HG03378 (cell line): ENCODE measurements around the gene DPEP3.
"Not testable (repeated sequence)": the region's sequence is repeated elsewhere in the genome, so short reads cannot be mapped to it uniquely, and the experiment has no call there.

Source experiments
- ATAC-seq: cut with Tn5 transposase; IDR thresholded peaks from one replicate; pipeline ENCODE4 v1.9.1; 2021; ENCODE audit warnings: mild to moderate bottlenecking, moderate library complexity; ENCODE audit not compliant: unreplicated experiment

DPEP3 gene, protein sequence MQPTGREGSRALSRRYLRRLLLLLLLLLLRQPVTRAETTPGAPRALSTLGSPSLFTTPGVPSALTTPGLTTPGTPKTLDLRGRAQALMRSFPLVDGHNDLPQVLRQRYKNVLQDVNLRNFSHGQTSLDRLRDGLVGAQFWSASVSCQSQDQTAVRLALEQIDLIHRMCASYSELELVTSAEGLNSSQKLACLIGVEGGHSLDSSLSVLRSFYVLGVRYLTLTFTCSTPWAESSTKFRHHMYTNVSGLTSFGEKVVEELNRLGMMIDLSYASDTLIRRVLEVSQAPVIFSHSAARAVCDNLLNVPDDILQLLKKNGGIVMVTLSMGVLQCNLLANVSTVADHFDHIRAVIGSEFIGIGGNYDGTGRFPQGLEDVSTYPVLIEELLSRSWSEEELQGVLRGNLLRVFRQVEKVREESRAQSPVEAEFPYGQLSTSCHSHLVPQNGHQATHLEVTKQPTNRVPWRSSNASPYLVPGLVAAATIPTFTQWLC

DNA sequence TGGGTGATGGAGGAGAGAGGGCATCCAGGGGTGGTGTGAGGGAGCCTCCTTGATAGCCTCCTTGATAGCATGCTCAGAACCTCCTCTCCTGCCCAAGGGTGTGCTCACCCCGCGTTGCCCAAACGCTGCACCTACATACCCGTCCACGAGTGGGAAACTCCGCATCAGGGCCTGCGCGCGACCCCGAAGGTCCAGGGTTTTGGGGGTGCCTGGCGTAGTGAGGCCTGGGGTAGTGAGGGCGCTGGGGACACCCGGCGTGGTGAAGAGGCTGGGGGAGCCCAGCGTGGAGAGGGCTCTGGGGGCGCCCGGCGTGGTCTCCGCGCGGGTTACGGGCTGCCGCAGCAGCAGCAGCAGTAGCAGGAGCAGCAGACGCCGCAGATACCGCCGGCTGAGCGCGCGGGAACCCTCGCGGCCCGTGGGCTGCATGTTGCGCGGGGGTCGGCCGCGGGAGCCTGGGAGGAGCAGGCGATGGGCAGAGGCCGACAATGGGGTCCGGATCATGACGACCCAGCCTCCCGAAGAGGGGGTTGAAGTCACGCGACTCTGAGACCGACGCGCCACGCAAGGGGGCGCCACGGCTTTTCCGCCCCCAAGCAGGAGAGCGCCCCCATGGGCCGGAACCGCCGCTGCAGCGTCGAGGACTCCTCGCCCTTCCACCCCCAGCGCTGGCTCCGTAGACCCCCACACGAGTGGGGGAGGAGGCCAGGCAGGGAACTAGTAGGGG, at the start of gene DPEP3:
Gene DPEP3 (minus strand): TSS at position 545 of the 724 bp plus-strand sequence. CDS start 119 bp downstream, at position 426.
- no peak for ATAC-seq

DNA sequence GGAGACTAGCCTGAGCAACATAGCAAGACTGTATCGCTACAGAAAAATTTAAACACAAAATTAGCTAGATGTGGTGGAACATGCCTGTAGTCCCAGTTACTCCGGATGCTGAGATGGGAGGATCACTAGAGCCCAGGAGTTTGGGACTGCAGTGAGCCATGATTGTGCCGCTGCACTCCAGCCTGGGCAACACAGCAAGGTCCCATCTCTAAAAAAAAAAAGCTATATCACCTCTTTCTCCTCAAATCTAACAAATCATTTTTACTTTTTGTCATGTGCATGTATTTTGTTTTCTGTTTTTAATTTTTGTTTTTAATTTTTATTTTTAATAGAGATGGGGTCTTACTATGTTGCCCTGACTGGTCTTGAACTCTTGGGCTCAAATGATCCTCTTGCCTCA, 48.7 kb upstream of the DPEP3 start:
- ATAC-seq, result no peak

DNA sequence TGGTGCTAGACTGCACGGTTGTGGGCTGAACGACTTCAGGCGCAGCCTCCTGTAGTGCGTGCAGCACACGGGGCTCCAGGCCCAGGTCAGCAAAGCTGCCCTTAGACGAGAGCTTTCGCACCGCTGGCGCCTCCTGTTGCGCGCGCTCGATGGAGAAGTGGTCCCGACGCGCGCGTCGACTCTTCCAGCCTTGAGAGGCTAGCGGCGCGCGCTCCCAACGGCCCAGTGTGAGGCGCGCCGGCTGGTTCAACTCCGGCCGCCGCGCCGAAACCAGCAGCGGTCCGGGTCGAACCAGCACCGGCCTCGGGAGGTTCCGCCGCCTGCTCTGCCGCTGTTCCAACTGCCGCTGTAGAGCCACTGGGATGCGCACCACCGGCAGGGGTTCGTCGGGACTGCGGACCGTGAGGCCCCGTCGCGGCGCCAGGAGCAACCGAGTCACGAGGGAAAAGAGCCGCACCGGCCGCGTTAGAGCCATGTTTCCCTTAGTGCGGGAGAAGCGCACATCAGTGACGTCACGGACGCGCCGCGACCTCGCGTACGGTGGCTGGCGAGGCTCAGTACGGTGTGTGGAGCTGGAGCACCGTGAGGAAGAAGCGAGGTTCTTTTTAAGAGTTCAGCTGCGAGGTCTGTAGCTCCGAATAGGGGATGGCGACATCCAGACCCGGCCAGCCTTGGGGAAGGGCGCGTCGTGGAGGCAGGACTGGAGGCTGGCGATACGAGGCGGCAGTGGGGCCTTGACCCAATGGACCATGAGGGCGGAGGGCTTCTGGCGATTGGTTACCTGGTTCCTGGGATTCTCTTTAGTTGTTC, 42.6 kb upstream of the DPEP3 start, which contains the start of the genes DDX28 and DUS2:
Gene DDX28 (minus strand): TSS at position 505 of the 810 bp plus-strand sequence. CDS start 30 bp downstream, at position 475.
Gene DUS2 (plus strand): TSS at position 557 of the 810 bp plus-strand sequence. CDS start 14,740 bp downstream, outside the sequence.
- peak; percentile 68 for ATAC-seq

DNA sequence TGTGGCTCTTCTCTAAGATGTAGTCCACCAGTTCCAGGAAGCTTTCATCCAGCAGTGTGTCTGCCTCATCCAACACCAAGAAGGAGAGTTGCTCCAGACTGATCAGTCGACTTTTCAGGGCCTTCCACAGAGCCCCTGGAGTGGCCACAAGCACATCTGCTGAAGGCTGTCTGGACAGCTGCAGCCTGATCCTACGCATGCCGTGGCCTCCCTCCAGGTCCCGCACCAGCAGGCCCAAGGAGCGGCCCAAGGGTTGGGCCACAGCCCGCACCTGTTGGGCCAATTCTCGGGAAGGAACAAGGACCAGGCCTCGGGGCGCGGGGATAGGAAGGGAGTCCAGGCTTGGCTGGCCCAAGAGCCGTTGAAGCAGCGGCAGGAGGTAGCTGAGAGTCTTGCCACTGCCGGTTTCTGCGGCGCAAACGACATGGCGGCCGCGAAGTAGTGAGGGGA, 42.0 kb upstream of the DPEP3 start:
- ATAC-seq, result no peak

DNA sequence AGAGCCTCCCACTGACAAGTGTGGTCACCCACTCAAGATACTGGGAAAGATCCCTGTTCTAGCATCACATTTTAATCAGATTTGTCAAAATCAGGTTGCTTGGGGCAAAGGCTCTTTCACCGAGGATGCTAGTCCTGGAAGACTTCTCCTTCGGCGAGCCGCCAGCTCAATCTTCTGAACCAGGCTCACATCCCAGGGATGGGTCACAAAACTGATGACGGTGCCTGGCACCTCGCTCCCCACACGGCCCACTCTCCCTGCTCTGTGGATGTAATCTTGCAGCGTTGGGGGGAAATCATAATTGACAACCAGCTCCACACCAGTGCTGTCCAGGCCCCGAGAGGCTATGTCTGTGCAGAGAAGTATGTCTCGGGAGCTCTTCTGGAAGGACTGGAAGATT, 41.2 kb upstream of the DPEP3 start:
- no peak for ATAC-seq

DNA sequence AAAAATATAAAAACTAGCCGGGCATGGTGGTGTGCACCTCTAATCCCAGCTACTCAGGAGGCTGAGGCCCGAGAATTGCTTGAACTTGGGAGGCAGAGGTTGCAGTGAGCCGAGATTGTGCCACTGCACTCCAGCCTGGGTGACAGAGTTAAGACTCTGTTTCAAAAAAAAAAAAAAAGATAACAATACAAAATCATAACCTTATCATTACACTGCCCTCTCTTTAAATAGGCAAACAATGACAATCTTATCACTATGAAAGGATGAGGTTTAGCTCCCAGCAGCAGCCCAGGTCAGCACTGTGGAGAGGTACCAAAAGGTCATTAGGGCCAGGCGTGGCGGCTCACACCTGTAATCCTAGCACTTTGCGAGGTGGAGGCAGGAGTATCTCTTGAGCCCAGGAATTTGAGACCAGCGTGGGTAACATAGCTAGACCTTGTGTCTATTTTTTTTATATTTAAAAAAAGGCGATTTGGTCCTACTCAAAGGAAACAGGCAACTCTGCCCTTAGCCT, 38.9 kb upstream of the DPEP3 start:
- no peak for ATAC-seq

DNA sequence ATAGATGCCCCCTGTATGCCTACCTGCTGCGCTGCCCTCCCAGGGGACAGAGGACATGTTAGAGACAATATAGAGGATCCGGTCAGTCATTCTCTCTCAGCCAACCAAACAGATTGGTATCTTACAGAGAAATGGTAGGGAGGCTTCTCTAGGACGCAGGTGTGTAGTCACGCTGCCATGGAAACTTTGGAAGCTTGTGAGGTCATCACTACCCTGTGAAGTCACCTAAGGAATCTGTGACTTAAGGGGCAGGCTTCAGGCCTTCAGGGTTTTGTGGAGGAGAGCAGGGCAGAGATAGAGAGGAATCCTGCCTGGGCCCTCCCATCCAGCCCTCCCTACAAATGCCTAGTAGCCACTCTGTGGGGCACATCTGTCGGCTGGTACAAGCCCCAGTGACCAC, 35.4 kb upstream of the DPEP3 start, which contains the start of gene DPEP2NB:
Gene DPEP2NB (minus strand): TSS at position 231 of the 400 bp plus-strand sequence. CDS start 141 bp downstream, at position 90.
- no peak for ATAC-seq

DNA sequence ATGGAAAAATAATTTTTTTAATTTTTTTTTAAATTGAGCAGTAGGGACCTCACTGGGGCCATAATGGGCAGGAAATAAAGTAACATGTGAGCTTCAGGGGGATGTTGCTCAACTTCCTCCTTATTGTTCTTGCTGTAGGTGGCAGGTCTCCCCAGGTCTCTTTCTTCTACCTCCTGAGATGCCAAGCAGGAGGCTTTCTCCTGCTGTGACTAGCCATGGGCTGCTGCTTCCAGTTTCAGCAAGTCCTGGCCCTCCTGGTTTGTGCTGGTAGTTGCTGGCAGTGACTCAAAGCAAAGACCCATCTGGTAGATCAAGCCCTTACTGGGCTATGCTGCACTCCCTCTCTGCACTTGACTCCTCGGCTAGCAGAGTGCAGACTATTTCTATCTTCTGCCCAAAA, 33.1 kb upstream of the DPEP3 start:
- no peak for ATAC-seq

DNA sequence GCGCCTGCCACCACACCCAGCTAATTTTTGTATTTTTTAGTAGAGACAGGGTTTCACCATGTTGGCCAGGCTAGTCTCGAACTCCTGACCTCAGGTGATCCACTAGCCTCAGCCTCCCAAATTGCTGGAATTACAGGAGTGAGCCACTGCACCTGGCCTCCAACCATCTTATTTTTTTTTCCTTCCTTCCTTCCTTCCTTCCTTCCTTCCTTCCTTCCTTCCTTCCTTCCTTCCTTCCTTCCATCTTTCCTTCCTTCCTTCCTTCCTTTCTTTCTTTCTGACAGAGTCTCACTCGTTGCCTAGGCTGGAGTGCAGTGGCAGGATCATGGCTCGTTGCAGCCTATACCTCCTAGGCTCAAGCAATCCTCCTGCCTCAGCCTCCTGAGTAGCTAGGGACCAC, 29.6 kb upstream of the DPEP3 start:
- ATAC-seq, result not testable (repeated sequence)

DNA sequence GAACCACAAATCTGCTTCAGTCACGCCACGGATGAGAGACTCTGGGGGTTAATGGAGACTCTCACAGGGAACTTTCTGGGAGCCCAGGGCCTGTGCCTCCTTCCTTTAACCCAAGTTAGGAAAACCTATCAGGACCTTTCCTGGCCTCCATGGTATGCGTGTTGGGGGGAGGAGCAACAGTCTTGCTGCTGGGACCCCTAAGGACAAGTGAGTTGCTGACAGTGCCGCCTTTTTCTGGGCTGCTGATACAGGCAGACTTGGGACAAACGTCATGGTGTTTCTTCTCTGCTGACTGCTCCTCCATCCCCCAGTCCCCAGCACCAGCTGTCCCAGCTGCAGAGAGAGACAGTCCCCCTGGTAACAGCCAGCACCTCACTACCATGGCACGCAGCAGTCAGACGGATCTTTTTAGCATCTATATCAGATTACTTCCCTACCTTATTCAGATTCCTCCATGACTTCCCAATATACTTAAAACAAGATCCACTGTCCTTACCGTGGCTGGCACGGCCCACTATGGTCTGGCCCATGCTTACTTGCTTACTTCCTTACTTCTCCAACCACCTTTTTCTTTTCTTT, 28.9 kb upstream of the DPEP3 start:
- no peak for ATAC-seq

DNA sequence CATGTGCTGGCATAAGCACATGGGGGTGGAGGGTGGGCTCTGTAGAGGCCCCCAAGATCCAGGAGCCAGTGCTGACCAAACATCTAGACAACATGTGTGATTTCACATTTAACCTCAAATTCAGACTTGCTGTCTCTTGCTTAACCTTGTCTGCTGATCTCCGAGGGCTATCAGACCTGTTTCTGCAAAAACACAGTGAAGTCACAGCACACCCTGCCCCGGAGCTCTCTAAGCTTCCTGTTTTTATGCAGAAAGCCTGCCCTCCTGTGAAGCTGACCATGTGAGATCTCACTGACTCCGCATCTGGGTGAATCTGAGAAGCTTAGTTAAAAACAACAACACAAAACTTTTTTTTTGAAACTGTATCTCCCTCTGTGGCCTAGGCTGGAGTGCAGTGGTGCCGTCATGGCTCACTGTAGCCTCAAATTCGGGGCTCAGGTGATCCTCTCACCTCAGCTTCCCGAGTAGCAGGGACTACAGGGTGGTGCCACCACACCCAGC, 25.5 kb upstream of the DPEP3 start:
- ATAC-seq, result no peak

DNA sequence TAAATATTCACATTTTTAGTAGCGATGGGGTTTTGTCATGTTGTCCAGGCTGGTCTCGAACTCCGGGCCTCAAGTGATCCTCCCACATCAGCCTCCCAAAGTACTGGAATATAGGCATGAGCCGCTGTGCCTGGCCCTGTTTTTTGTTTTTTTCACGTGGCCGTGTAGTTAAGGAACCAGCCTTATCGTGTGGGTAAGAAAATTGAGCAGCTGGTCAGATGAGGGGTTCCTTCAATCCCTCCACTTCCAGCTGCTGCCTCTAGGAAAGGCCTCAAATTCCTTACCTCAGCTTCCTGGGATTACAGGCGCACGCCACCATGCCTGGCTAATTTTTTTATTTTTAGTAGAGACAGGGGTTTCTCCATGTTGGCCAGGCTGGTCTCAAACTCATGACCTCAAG, 24.9 kb upstream of the DPEP3 start:
- ATAC-seq, result no peak

DNA sequence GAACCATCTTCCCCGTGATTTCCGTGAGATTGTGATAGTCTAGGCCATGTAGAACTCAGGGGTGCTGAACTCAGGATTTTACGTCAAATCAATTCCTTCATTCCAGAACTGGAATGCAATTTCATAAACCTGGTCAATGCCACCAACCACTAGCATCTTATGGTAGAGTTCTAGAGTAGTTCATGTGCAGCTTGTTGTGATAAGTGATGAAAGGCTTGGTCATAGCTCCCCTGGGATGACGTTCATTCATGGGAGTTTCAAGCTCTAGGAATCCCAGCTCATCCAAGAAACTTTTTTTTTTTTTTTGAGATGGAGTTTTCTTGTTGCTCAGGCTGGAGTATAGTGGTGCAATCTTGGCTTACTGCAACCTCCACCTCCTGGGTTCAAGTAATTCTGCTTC, 22.7 kb upstream of the DPEP3 start:
- no peak for ATAC-seq

DNA sequence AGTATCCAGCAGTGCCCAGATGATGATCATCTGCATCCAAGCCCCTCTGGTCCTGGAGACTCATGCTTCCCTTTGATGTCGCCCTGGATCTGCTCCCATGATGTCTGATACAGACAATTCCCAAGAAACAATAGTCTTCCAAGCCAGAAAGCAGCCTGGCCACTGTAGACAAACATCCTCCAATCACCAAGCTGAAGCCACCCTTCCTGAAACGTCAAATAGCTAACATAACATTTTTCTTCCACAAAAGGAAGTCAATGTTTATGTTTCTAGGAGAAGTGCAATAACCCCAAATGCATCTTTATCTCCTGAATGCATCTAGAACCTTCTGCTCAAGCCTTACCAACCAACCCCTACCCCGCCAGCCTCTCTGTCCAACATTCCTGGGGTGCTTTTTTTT, 20.2 kb upstream of the DPEP3 start:
- ATAC-seq, result no peak

DNA sequence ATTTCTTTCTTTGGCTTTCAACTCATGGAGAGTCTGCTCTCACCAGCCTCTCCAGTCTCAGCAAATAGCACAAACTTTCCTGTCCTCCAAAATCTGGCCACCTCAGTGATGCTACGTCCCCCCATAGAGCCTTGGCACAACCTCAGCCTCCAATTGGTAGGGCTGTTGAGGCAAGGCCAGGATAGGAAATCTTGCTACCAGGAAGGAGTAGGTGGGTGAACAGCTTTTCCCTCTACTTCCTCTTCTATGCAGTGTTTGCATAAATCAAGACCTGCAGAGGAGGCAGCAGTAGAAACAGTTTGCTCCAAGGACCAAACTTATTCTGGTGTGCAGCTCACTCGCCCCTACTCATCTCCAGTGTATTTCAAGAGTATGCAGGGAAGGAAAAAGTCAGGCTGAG, 19.7 kb upstream of the DPEP3 start:
- no peak for ATAC-seq

DNA sequence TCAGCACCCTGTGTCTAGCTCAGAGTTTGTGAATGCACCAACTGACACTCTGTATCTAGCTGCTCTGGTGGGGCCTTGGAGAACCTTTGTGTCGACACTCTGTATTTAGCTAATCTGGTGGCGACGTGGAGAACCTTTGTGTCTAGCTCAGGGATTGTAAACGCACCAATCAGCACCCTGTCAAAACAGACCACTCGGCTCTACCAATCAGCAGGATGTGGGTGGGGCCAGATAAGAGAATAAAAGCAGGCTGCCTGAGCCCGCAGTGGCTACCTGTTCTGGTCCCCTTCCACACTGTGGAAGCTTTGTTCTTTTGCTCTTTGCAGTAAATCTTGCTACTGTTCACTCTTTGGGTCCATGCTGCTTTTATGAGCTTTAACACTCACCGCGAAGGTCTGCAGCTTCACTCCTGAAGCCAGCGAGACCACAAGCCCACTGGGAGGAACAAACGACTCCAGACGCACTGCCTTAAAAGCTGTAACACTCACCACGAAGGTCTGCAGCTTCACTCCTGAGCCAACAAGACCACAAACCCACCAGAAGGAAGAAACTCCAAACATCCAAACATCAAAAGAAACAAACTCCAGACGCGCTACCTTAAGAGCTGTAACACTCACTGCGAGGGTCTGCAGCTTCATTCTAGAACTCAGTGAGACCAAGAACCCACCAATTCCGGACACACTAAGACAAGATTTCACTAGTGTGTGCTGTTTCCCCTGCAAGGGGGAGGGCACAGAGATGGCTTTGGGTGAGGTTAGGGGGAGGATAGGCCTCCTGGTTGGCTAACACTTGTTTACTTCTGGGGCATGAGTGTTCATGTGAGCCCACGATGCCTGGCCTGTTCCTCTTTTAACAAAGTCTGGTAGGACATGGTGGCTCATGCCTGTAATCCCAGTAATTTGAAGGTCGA, 18.7 kb upstream of the DPEP3 start, which contains the start of gene DPEP2:
Gene DPEP2 (minus strand): TSS at position 706 of the 910 bp plus-strand sequence. CDS start 6,272 bp downstream, outside the sequence.
- not testable (repeated sequence) for ATAC-seq

DNA sequence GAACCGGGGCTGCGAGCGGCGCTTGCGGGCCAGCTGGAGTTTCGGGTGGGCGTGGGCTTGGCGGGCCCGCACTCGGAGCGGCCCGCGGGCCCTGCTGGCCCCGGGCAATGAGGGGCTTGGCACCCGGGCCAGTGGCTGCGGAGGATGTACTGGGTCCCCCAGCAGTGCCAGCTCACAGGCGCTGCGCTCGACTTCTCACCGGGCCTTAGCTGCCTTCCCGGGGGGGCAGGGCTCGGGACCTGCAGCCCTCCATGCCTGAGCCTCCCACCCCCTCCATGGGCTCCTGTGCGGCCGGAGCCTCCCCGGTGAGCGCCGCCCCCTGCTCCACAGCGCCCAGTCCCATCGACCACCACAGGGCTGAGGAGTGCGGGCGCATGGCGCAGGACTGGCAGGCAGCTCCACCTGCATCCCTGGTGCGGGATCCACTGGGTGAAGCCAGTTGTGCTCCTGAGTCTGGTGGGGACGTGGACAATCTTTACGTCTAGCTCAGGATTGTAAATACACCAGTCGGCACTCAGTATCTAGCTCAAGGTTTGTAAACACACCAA, 18.0 kb upstream of the DPEP3 start:
- not testable (repeated sequence) for ATAC-seq

DNA sequence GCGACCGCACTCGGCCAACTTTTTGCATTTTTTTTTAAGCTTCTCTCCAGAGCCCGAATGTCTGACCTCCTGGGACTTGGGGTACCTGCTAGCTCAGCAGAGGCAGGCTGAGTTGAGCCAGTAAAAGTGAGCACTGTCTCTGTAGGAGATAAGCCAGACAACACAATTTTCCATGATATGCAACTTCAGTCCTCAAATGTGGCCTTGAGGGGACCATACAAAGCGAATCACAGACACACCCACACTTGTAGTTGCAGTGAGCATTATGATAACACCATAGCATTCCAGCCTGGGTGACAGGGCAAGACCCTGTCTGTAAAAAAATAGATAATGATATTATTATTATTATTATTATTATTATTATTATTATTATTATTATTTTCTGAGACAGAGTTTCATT, 16.4 kb upstream of the DPEP3 start:
- ATAC-seq, result no peak
